Measurements from ENCODE around the gene TTC21B.

The TTC21B gene

DNA sequence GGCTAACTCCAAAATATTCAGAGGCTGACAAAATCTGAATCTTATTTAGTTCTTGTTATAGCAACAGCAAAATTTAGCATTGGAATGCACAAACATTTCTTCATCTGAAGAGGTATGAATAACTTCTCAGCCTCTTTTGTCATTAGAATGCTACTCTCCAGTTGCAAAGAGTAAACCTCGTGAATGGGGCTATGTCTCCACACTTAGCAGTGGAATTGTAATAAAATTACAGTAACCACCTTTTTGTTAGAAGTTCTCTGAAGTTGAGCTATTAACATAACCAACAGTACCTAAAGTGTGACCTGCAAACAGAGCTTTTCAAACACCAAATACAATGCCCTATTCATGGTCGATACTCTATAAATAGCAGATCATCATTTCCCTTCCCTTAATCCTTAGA, 109.4 kb downstream of the TTC21B start:
- no peak for DNase-seq (ENCODE audit: low read depth, low spot score)
- H3K27ac ChIP-seq: no peak overlapping the region

GRCh38 chr2:165843351-165843750, 110.2 kb downstream of the TTC21B start:
- no peak overlapping the region for H3K27ac ChIP-seq
- no peak for DNase-seq (ENCODE audit: low read depth, low spot score)

DNA sequence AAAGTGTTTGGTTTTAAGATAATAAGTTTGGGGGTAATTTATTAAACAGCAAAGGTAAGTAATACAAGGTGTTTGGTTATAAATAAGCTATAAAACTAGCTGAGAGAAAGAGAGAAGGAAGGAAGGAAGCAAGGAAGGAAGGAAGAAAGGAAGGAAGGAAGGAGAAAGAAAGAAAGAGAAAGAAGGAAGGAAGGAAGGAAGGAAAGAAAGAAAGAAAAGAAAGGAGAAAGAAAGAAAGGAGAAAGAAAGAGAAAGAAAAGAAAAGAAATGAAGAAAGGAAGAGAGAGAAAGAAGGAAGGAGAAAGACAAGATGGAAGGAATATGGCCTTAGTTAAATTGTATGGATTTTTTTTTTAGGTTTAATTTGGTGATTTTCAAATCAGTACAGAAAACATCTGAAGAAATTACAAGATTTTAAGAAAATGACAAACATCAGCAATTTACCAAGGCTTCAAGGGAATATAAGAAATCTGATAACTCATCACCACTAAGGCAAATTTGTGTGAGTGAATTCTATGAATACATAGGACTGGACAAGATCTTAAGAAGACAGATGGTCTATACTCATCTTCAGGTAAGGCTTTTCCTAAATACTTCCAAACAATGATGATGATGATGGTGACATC, 113.1 kb downstream of the TTC21B start:
- no peak for DNase-seq (ENCODE audit: low read depth, low spot score)

GRCh38 chr2:165839610-165840009, 114.0 kb downstream of the TTC21B start:
- no peak overlapping the region for H3K27ac ChIP-seq
- no peak for DNase-seq (ENCODE audit: low read depth, low spot score)

More for the DNA sequence above, 113.1 kb downstream of the TTC21B start:
- H3K27ac ChIP-seq: no peak overlapping the region

GRCh38 chr2:165837122-165837521, 116.5 kb downstream of the TTC21B start:
- no peak for DNase-seq (ENCODE audit: low read depth, low spot score)
- H3K27ac ChIP-seq: no peak overlapping the region

GRCh38 chr2:165835363-165835762, 118.2 kb downstream of the TTC21B start:
- no peak overlapping the region for H3K27ac ChIP-seq
- DNase-seq (ENCODE audit: low read depth, low spot score): no peak

DNA sequence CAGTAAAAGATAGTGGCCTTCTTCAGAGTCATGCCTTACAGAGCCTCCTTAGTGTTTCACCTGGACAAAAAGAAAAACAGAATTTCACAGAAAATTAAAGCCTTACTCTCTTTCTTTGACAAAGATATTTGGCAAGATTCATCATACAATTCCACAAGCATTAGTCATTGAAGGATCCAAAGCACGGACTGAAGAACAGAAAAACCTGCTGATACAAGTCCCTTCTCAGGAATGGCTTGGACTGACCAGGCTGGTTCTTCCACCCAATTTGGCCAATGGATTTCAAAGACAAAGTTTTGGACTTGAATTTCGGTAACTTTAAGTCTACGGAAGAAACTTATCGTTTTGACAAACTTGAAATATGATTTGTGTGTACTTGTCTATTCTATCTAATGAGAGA, 120.4 kb downstream of the TTC21B start:
- DNase-seq (ENCODE audit: low read depth, low spot score): peak; percentile 74

GRCh38 chr2:165827921-165828276, 125.7 kb downstream of the TTC21B start:
- DNase-seq (ENCODE audit: low read depth, low spot score): no peak
- H3K27ac ChIP-seq: no peak overlapping the region

More for the DNA sequence above, 120.4 kb downstream of the TTC21B start:
- H3K27ac ChIP-seq: peak overlapping the region; percentile 60

- no peak for DNase-seq (ENCODE audit: low read depth, low spot score)
- peak overlapping the region; percentile 7 for H3K27ac ChIP-seq
Observed at GRCh38 chr2:165827016-165827920, 126.3 kb downstream of the TTC21B start.

DNA sequence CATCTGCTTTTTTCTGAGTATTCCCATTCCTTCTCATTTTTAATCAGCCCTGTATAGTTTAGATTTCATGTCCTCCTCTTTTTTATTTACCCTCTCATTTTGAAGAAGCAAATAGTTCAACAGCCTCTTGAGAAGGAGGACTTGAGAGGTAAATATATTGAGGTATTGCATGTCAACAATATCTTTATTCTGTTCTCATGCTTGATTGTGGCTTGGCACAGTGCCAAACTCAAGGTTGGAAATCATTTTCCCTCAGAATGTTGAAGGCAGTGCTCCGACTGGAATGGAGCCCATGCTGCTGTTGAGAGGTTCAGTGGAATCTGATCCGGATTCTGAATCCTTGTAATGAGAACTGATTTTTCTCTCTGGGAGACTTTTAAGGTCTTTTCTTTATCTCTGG, 128.5 kb downstream of the TTC21B start:
- H3K27ac ChIP-seq: no peak overlapping the region
- DNase-seq (ENCODE audit: low read depth, low spot score): no peak
